ENCODE data around the gene ZNF74.

Gene ZNF74

DNA sequence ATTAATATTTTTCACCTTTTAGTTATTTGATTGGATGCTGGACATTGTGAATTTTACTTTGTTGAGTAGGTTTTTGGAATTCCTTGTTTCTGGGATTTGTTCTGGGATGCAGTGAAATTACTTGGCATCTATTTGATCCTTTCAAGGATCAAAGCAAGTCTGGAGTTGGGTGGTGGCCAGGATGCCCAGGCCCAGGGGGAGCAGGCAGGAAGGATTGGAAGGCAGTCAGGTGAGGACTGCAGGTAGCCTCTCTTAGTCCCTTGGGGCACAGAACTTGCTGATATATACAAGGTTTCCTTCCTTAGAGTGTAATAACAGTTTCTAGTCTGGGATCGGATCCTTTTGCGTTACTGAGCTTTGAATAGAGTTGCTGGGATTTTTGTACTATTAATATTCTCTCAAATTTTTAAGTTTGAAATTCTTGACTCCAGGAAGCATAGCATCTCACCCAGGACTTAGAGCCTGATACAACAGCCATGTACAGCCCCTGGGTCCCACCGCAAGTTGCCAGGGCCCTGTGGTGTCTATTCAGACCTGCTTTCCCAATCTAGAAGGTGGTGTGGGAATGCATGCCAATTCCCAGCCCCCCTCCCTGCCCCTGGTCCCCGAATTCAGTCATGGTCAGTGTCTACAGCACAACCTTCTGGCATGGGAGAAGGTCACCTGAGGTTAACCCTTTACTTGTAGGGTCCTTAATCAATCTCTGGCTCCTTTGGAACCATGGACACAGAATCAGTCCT lies 6.1 kb downstream of the ZNF74 start:
- TF ChIP-seq, protein P1, sequence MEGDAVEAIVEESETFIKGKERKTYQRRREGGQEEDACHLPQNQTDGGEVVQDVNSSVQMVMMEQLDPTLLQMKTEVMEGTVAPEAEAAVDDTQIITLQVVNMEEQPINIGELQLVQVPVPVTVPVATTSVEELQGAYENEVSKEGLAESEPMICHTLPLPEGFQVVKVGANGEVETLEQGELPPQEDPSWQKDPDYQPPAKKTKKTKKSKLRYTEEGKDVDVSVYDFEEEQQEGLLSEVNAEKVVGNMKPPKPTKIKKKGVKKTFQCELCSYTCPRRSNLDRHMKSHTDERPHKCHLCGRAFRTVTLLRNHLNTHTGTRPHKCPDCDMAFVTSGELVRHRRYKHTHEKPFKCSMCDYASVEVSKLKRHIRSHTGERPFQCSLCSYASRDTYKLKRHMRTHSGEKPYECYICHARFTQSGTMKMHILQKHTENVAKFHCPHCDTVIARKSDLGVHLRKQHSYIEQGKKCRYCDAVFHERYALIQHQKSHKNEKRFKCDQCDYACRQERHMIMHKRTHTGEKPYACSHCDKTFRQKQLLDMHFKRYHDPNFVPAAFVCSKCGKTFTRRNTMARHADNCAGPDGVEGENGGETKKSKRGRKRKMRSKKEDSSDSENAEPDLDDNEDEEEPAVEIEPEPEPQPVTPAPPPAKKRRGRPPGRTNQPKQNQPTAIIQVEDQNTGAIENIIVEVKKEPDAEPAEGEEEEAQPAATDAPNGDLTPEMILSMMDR (conservative IDR thresholded peaks at IDR 0.05; ENCODE audit: low read depth, low read length) = no peak
- no peak overlapping the region for H3K4me3 ChIP-seq (ENCODE audit: low read length)

DNA sequence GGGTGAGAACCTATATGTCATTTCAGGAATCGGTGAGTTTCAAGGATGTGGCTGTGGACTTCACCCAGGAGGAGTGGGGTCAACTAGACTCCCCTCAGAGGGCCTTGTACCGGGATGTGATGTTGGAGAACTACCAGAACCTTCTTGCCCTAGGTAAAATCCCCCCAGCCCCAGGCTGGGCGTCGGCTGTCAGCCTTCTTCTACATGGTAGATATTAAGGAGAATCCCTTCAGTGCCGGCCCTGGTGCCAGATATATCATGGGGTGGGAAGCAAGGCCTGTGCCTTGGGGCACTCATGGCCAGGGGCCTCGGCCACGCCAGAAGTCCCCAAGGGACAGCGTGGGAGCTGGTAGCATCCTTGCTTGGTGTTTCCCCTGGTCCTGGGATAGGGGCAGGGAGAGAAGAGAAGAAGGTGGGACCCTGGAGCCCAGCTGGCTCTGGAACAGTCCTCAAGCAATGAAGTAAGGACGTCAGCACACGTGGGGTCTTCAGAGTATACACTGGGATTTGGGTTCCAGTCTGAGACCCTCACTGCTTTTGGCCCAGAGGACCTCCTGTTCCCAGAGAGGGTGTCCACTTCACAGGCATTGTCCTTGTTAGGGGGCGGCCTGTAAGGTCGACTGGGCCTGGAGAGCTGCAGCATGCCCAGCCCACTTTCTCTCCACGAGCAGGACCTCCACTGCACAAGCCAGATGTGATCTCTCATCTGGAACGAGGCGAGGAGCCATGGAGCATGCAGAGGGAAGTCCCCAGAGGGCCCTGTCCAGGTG lies 6.8 kb downstream of the ZNF74 start:
- no peak overlapping the region for H3K4me3 ChIP-seq (ENCODE audit: low read length)
- TF ChIP-seq, protein P1 (conservative IDR thresholded peaks at IDR 0.05; ENCODE audit: low read depth, low read length) = no peak
- no peak for DNase-seq (ENCODE audit: low read depth)

More for the DNA sequence above, 6.1 kb downstream of the ZNF74 start:
- DNase-seq (ENCODE audit: low read depth) = no peak

DNA sequence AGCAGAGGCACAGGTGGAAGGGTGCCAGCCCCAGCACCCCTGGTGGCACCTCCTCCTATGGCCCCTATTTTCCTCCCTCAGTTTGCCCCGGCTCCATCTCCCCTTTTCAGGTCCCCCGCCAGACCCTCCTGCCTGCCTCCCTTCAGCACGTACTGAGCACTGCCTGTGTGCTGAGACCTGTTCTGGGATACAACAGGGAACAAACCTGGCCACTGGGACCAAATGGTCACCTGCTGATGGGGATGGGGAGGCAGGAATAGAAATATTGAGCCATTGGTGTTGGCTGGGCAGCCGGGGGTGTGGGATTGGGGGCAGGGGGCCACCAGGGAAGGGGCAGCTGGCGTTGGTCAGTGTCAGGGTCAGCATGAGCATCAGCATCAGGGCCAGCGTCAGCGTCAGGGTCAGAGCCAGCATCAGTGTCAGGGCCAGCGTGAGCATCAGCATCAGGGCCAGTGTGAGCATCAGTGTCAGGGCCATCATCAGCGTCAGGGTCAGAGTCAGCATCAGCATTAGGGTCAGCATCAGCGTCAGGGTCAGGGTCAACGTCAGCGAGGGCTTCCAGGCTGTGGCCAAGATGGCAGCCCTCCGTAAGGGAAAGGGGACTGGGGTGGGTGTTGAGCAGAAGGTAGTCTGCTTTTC lies 7.5 kb downstream of the ZNF74 start:
- no peak overlapping the region for H3K4me3 ChIP-seq (ENCODE audit: low read length)
- TF ChIP-seq, protein P1 (conservative IDR thresholded peaks at IDR 0.05; ENCODE audit: low read depth, low read length) = no peak
- DNase-seq (ENCODE audit: low read depth) = no peak

DNA sequence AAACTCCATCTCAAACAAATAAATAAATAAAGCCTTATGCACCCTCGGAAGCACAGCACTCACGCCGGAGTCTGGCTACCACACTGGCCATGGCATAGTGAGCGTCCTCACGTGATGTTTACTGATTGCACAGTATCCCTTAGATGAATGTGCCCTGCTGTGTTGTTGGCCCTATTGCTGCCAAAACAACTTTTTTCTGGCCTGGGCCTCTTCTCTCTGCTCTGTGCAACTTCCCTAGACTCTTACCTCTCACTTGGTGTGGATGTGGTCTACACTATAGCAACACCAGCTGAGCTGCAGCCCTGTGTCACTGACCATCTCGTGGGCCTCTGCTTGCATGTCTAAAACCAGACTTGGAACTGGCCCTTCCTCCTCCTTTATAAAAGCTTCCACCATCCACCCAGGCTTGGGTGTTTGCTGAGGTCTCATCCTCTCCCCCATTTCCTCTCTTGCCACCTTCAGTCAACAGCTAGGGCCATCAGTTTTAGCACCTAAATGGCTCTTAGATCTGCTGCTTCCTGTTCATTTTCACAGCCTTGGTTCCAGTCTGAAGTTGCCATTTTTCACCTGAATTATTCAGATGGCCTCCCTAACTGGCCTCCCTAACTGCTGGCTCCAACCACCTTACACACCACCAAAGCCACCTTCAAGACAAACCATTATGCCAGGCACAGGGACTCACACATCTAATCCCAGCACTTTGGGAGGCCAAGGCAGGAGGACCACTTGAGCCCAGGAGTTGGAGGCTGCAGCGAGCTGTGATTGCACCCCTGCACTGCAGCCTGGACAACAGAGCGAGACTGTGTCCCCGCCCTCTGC lies 9.2 kb downstream of the ZNF74 start:
- DNase-seq (ENCODE audit: low read depth) = no peak
- no peak overlapping the region for H3K4me3 ChIP-seq (ENCODE audit: low read length)
- TF ChIP-seq, protein P1 (conservative IDR thresholded peaks at IDR 0.05; ENCODE audit: low read depth, low read length) = no peak

DNA sequence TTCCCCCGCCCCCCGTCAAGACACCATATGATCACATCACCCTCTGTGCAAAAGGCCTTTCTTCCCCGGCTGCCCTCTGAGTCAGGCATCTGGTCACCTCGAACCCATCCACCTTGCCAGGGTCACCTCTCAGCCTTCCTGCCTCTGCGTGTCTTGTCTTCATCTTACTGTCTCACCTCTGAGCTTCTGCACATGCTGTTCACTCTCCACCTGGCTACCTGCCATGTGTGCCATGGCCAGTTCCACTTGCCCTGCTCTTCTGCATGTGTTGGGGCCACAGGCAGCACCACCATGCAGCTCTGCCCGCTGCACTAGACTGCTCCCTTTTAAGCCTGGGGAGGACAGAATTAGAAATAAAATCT lies 9.8 kb downstream of the ZNF74 start:
- TF ChIP-seq, protein P1 (conservative IDR thresholded peaks at IDR 0.05; ENCODE audit: low read depth, low read length) = no peak
- no peak for DNase-seq (ENCODE audit: low read depth)
- H3K4me3 ChIP-seq (ENCODE audit: low read length) = no peak overlapping the region

DNA sequence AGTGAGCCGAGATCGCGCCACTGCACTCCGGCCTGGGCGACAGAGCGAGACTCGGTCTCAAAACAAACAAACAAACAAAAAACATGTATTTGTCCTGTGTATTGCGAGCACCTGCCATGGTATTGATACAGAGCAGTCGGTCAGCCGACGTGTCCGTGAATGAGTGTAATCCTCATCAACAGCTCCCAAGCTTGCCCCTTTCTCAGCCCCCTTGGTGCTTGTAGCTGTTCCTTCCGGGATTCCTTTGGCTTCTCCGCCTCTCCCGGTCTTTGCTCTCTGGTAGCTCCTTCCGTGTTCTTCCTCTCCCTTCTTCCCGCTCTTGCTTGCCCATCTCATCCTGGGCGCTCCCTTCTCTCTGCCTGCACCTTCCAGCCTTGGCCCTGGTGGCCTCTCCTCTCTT lies 10.9 kb downstream of the ZNF74 start:
- TF ChIP-seq, protein P1 (conservative IDR thresholded peaks at IDR 0.05; ENCODE audit: low read depth, low read length) = no peak
- no peak overlapping the region for H3K4me3 ChIP-seq (ENCODE audit: low read length)
- no peak for DNase-seq (ENCODE audit: low read depth)
